Measurements from ENCODE around the gene CA6.
"Not testable (repeated sequence)": the region's sequence is repeated elsewhere in the genome, so short reads cannot be mapped to it uniquely, and the experiment has no call there.

CA6 gene

DNA sequence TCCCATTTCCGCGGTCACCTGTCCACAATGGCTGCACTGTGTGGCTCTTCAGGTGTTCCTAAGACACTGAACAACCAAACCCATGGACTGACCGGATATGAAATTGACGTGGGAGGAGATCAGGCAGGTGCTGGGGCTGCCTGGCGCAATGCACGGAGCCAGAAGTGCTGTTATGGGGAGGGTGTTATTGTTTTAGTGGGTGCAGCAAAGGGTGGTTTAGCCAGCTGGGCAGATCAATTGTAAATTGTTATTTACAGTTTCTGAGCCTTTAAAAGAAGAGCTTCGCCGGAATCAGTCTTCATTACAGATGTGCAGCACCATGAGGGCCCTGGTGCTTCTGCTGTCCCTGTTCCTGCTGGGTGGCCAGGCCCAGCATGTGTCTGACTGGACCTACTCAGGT is at the start of gene CA6:
Gene CA6 (plus strand): TSS at position 301 of the 400 bp plus-strand sequence. CDS start 19 bp downstream, at position 320.
- H3K27ac ChIP-seq: no peak within 1 kb of the TSS
- TF ChIP-seq, protein P1, sequence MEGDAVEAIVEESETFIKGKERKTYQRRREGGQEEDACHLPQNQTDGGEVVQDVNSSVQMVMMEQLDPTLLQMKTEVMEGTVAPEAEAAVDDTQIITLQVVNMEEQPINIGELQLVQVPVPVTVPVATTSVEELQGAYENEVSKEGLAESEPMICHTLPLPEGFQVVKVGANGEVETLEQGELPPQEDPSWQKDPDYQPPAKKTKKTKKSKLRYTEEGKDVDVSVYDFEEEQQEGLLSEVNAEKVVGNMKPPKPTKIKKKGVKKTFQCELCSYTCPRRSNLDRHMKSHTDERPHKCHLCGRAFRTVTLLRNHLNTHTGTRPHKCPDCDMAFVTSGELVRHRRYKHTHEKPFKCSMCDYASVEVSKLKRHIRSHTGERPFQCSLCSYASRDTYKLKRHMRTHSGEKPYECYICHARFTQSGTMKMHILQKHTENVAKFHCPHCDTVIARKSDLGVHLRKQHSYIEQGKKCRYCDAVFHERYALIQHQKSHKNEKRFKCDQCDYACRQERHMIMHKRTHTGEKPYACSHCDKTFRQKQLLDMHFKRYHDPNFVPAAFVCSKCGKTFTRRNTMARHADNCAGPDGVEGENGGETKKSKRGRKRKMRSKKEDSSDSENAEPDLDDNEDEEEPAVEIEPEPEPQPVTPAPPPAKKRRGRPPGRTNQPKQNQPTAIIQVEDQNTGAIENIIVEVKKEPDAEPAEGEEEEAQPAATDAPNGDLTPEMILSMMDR (conservative IDR thresholded peaks at IDR 0.05): no peak
- no peak for TF ChIP-seq ZFX (IDR thresholded peaks at IDR 0.05)

DNA sequence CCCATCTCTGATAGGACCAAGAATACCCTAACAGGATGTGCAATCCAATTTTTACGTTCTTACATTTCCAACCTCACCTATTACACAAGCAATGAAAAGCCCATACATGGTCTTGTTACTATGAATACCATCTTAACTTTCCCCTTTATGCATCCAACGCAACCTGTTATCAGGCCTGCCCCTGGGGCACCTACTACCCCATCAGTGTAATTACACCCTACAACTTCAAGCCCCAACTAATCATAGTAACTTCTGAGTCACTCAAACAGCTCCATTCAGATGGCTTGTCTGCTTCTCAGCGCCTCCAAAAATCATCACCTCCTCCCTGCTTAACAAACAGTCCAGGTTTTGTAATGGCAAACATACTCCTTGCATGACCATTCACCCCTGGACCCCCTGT is 48.9 kb upstream of the CA6 start:
- H3K27ac ChIP-seq: not testable (repeated sequence)

DNA sequence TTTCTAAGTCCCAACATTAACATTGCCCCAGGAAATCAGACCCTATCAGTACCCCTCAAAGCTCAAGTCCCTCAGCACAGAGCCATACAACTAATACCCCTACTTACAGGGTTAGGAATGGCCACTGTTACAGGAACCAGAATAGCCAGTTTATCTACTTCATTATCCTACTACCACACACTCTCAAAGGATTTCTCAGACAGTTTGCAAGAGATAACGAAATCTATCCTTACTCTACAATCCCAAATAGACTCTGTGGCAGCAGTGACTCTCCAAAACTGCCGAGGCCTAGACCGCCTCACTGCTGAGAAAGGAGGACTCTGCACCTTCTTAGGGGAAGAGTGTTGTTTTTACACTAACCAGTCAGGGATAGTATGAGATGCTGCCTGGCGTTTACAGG is 48.2 kb upstream of the CA6 start:
- not testable (repeated sequence) for H3K27ac ChIP-seq

DNA sequence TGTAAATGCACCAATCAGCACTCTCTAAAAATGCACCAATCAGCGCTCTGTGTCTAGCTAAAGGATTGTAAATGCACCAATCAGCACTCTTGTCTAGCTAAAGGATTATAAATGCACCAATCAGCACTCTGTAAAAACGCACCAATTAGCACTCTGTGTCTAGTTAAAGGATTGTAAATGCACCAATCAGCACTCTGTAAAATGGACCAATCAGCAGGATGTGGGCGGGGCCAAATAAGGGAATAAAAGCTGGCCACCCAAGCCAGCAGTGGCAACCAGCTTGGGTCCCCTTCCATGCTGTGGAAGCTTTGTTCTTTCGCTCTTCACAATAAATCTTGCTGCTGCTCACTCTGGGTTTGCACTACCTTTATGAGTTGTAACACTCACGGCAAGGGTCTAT is 47.2 kb upstream of the CA6 start:
- H3K27ac ChIP-seq: not testable (repeated sequence)

DNA sequence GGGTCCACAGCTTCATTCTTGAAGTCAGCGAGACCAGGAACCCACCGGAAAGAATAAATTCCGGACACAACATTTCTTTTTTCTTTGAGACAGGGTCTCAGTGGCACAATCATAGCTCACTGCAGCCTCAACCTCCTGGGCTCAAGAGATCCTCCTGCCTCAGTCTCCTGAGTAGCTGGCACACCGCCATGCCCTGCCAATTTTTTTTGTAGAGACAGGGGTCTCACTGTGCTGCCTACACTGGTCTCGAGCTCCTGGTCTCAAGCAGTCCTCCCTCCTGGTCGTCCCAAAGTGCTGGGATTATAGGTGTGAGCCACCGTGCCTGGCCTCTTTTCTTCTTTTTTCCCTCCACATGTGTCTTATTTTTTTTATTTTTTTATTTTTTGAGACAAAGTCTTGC is 46.6 kb upstream of the CA6 start:
- no peak overlapping the region for H3K27ac ChIP-seq
- TF ChIP-seq, protein P1 (conservative IDR thresholded peaks at IDR 0.05): no peak
- TF ChIP-seq ZFX (IDR thresholded peaks at IDR 0.05): no peak

DNA sequence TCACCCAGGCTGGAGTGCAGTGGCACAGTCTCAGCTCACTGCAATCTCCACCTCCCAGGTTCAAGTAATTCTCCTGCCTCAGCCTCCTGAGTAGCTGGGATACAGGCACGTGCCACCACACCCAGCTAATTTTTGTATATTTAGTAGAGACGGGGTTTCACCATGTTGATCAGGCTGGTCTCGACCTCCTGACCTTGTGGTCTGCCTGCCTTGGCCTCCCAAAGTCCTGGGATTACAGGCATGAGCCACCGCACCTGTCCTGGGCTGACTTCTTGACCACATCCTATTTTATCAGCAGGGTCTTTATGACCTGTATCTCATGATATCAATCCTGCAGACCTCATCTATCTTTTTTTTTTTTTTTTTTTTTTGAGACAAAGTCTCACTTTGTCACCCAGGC is 45.0 kb upstream of the CA6 start:
- H3K27ac ChIP-seq: not testable (repeated sequence)

DNA sequence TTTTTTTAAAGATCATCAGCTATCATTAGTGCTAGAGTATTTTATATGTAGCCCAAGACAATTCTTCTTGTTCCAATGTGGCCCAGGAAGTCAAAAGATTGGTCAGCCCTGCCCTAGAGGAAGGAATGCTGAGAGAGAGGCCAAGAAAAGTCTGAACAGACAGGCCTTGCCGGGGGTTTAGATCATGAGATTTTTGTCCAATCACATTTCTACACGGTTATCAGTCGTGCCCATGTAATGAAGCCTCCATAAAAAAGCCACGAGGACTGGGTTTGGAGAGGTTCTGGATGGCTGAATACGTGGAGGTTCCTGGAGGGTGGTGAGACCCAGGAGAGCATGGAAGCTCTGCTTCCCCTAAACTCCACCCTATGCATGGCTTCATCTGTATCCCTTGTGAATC is 42.9 kb upstream of the CA6 start:
- no peak overlapping the region for H3K27ac ChIP-seq
- TF ChIP-seq, protein P1 (conservative IDR thresholded peaks at IDR 0.05): no peak
- TF ChIP-seq ZFX (IDR thresholded peaks at IDR 0.05): no peak

DNA sequence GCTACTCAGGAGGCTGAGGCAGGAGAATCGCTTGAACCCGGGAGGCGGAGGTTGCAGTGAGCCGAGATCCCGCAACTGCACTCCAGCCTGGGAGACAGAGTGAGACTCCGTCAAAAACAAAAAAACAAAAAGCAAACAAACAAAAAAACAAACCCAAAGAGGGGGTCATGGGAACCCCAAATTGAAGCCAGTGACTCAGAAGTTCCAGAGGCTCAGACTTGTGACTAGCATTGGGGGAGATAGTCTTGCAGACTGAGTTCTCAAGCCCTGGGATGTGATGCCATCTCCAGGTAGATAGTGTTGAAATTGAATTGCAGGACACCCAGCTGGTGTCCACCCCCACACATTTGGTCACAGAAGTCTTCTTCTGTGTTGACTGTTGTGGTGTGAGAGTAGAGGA is 42.3 kb upstream of the CA6 start:
- H3K27ac ChIP-seq: no peak overlapping the region
- TF ChIP-seq ZFX (IDR thresholded peaks at IDR 0.05): no peak
- TF ChIP-seq, protein P1 (conservative IDR thresholded peaks at IDR 0.05): no peak

DNA sequence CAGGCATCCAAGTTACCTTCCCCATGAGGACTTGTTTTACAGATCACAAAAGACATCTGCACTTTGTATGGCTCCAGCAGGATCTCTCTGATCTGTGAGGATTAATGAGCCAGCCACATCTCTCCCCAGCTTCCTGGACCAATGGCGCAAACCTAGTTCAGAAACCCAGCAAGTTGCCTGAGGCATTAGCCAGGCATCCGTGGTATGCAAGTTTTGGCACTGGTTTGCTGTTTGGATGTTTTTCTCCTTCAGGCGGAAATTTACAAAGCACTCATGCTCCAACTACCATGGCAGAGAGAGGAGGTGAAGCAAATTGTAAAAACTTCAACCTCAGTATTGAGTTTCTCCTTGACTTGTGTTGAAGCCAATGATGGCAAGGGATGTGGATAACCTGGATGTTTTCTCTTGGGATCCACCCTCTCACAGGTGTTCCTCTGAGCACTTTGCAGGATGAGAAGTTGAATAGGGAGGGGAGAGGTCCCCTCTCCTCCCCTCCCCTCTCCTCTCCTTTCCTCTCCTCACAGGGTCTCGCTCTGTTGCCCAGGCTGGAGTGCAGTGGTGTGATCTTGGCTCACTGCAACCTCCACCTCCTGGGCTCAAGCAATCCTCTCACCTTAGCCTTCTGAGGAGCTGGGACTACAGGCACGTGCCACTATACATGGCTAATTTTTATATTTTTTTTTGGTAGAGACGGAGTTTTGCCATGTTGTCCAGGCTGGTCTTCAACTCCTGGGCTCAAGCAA is 41.6 kb upstream of the CA6 start:
- H3K27ac ChIP-seq: no peak overlapping the region
- TF ChIP-seq, protein P1 (conservative IDR thresholded peaks at IDR 0.05): no peak
- TF ChIP-seq ZFX (IDR thresholded peaks at IDR 0.05): no peak

Measured in C4-2B (cell line).